ENCODE measurements around the gene CHST12.

Gene CHST12

DNA sequence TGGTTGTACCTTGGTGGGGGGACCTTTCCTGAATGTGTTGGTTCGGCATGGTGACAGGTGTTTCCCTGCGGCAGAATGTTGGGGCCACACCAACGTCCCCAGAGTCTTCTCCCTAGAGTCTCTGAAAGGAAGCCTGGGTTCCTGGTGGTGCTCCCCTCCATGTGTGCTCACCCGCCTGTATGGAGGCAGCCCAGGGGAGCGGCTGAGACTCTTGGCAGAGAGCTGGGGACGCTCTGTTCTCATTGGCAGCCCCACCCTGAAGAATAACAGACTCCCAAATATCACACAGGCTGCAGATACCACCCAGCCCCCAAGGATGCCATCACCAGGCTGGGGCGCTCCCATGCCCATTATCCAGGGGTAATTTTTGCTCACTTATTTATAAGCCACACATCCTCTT, 34.8 kb downstream of the CHST12 start:
- H3K4me3 ChIP-seq (replicated peaks; ENCODE audit: insufficient read depth, low read length), result no peak overlapping the region
- no peaks in the 10 kb centered on the region for H3K27me3 ChIP-seq (ENCODE audit: insufficient read depth, poor library complexity, severe bottlenecking)
- TF ChIP-seq, protein P1, sequence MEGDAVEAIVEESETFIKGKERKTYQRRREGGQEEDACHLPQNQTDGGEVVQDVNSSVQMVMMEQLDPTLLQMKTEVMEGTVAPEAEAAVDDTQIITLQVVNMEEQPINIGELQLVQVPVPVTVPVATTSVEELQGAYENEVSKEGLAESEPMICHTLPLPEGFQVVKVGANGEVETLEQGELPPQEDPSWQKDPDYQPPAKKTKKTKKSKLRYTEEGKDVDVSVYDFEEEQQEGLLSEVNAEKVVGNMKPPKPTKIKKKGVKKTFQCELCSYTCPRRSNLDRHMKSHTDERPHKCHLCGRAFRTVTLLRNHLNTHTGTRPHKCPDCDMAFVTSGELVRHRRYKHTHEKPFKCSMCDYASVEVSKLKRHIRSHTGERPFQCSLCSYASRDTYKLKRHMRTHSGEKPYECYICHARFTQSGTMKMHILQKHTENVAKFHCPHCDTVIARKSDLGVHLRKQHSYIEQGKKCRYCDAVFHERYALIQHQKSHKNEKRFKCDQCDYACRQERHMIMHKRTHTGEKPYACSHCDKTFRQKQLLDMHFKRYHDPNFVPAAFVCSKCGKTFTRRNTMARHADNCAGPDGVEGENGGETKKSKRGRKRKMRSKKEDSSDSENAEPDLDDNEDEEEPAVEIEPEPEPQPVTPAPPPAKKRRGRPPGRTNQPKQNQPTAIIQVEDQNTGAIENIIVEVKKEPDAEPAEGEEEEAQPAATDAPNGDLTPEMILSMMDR (IDR thresholded peaks at IDR 0.05; ENCODE audit: insufficient read depth, low read length), result no peak
- no peak for TF ChIP-seq POLR2AphosphoS5 (IDR thresholded peaks at IDR 0.05; ENCODE audit: low read depth)
- TF ChIP-seq, protein P2, sequence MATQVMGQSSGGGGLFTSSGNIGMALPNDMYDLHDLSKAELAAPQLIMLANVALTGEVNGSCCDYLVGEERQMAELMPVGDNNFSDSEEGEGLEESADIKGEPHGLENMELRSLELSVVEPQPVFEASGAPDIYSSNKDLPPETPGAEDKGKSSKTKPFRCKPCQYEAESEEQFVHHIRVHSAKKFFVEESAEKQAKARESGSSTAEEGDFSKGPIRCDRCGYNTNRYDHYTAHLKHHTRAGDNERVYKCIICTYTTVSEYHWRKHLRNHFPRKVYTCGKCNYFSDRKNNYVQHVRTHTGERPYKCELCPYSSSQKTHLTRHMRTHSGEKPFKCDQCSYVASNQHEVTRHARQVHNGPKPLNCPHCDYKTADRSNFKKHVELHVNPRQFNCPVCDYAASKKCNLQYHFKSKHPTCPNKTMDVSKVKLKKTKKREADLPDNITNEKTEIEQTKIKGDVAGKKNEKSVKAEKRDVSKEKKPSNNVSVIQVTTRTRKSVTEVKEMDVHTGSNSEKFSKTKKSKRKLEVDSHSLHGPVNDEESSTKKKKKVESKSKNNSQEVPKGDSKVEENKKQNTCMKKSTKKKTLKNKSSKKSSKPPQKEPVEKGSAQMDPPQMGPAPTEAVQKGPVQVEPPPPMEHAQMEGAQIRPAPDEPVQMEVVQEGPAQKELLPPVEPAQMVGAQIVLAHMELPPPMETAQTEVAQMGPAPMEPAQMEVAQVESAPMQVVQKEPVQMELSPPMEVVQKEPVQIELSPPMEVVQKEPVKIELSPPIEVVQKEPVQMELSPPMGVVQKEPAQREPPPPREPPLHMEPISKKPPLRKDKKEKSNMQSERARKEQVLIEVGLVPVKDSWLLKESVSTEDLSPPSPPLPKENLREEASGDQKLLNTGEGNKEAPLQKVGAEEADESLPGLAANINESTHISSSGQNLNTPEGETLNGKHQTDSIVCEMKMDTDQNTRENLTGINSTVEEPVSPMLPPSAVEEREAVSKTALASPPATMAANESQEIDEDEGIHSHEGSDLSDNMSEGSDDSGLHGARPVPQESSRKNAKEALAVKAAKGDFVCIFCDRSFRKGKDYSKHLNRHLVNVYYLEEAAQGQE (IDR thresholded peaks at IDR 0.05; ENCODE audit: insufficient replicate concordance, low read depth), result no peak
- TF ChIP-seq SPI1 (IDR thresholded peaks at IDR 0.05; ENCODE audit: borderline replicate concordance, low read depth), result no peak
- TF ChIP-seq GABPA (IDR thresholded peaks at IDR 0.05; ENCODE audit: low read depth), result no peak
- H3K27ac ChIP-seq (replicated peaks), result no peak overlapping the region
- DNase-seq (ENCODE audit: low read depth in 1 of 2, low spot score in 1 of 2), result no peak

DNA sequence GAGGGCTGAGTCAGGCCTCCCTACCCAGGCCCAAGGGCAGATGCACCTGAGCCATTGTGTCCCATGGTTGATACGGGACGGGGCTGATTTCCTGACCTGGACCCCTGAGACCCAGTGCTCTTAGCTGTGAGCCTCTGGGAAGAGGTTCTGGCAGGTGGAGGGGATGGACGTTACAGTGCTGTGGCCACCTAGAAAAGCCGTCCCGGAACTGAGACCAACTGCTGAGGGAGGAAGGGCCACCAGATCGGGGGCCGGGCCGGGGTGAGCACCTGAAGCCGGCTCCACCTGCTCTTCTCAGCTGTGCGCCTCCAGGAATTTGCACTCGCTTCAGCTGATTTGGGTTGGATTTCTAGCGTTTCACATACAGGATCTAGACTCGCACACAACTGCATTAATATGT, 35.4 kb downstream of the CHST12 start:
- no peak for TF ChIP-seq SPI1 (IDR thresholded peaks at IDR 0.05; ENCODE audit: borderline replicate concordance, low read depth)
- TF ChIP-seq, protein P2 (IDR thresholded peaks at IDR 0.05; ENCODE audit: insufficient replicate concordance, low read depth), result no peak
- TF ChIP-seq, protein P1 (IDR thresholded peaks at IDR 0.05; ENCODE audit: insufficient read depth, low read length), result no peak
- no peak for TF ChIP-seq GABPA (IDR thresholded peaks at IDR 0.05; ENCODE audit: low read depth)
- no peak for TF ChIP-seq POLR2AphosphoS5 (IDR thresholded peaks at IDR 0.05; ENCODE audit: low read depth)
- DNase-seq (ENCODE audit: low read depth in 1 of 2, low spot score in 1 of 2), result no peak

DNA sequence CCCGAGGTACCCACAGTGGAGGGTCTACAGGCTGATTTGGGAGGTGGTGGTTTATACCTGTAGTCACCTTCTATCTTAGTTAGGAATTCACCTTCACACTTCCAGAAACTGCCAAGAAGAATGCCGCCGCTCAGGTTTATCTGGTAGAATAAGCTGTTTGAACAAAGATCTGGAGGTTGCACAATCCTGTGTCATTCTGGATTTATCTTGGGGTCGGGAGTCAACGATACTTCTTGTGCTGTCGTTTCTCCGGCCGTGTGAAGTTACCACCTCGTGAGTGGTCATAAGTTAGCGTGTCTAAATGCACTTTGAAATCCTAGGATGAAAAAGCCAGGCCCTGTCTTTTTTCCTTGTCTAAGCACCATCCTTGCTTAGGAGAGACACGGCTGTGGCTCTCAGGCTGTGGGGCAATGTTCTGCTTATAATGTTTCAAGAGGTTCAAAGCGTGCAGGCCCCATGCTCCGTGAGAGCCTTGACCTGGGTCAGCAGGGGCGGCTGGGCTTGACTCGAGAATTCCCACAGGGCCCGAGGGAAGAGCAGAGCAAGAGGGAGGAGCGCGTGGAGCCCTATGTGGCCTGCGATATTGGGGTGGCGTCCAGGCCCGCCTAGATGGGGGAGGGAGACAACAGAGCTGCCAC, 37.3 kb downstream of the CHST12 start:
- no peak overlapping the region for H3K27ac ChIP-seq (replicated peaks)
- no peak for DNase-seq (ENCODE audit: low read depth in 1 of 2, low spot score in 1 of 2)
- no peak overlapping the region for H3K4me3 ChIP-seq (replicated peaks; ENCODE audit: insufficient read depth, low read length)
- no peaks in the 10 kb centered on the region for H3K27me3 ChIP-seq (ENCODE audit: insufficient read depth, poor library complexity, severe bottlenecking)
- TF ChIP-seq, protein P1 (IDR thresholded peaks at IDR 0.05; ENCODE audit: insufficient read depth, low read length), result no peak
- TF ChIP-seq GABPA (IDR thresholded peaks at IDR 0.05; ENCODE audit: low read depth) (no peak), SPI1 (IDR thresholded peaks at IDR 0.05; ENCODE audit: borderline replicate concordance, low read depth) (no peak)
- TF ChIP-seq, protein P2 (IDR thresholded peaks at IDR 0.05; ENCODE audit: insufficient replicate concordance, low read depth), result no peak

More for the DNA sequence above, 35.4 kb downstream of the CHST12 start:
- Histone ChIP-seq H3K4me3 (replicated peaks; ENCODE audit: insufficient read depth, low read length) (no peak overlapping the region), H3K27ac (replicated peaks) (no peak overlapping the region), H3K27me3 (ENCODE audit: insufficient read depth, poor library complexity, severe bottlenecking) (no peaks in the 10 kb centered on the region)
